Smooth muscle cell (in vitro differentiated cells): ENCODE measurements around the gene ZNF234. TPM values are rescaled to one million over a fixed set of nuclear protein-coding genes. Genes with fewer than 3 reads are reported as not detected.
A peak's percentile ranks its signal among the peaks of the same experiment; 100 is the strongest.

Experiments used
- DNase-seq: peaks from one replicate; lab custom pipeline; 2025; ENCODE audit not compliant: unreplicated experiment; lab: John Stamatoyannopoulos, UW
- H2AFZ ChIP-seq: fragments of 200-600 bp; sonication (generic); 2 replicates; pipeline ENCODE4 v1.6.0; 2016; ENCODE audit warnings: antibody characterized with exemption, low read depth, mild to moderate bottlenecking
- H3F3A ChIP-seq: fragments of 200-600 bp; sonication (generic); 2 replicates; pipeline ENCODE4 v1.6.0; 2017; ENCODE audit warnings: antibody characterized with exemption, low read depth
- H3K27ac ChIP-seq: fragments of 200-600 bp; sonication (generic); 2 replicates; pipeline ENCODE4 v1.5.1; 2016; ENCODE audit warnings: low read depth, mild to moderate bottlenecking
- H3K27me3 ChIP-seq: fragments of 200-600 bp; sonication (generic); 2 replicates; pipeline ENCODE4 v1.6.1; 2016; ENCODE audit warnings: low read depth, mild to moderate bottlenecking
- H3K36me3 ChIP-seq: fragments of 200-600 bp; sonication (generic); 2 replicates; pipeline ENCODE4 v1.5.1; 2016; ENCODE audit warnings: low read depth
- H3K4me1 ChIP-seq: fragments of 200-600 bp; sonication (generic); 2 replicates; pipeline ENCODE4 v1.5.1; 2016; ENCODE audit warnings: low read depth
- H3K4me2 ChIP-seq: fragments of 200-600 bp; sonication (generic); 2 replicates; pipeline ENCODE4 v1.6.0; 2016; ENCODE audit warnings: mild to moderate bottlenecking
- H3K4me3 ChIP-seq: fragments of 200-600 bp; sonication (generic); 2 replicates; pipeline ENCODE4 v1.5.1; 2016; ENCODE audit warnings: mild to moderate bottlenecking
- H3K79me2 ChIP-seq: fragments of 200-600 bp; sonication (generic); 2 replicates; pipeline ENCODE4 v1.6.0; 2016; ENCODE audit warnings: low read depth, mild to moderate bottlenecking
- H3K9ac ChIP-seq: fragments of 200-600 bp; sonication (generic); 2 replicates; pipeline ENCODE4 v1.6.0; 2016; ENCODE audit warnings: low read depth
- H3K9me3 ChIP-seq: fragments of 200-600 bp; sonication (generic); replicated peaks from 2 replicates; pipeline ENCODE4 v1.5.1; 2016; ENCODE audit warnings: low read depth
- H4K20me1 ChIP-seq: fragments of 200-600 bp; sonication (generic); 2 replicates; pipeline ENCODE4 v1.6.0; 2016; ENCODE audit warnings: low read depth
- WGBS: methylation state at CpG from one replicate; pipeline ENCODE4 v1.1.7; 2016; ENCODE audit warnings: low lambda C conversion rate; 5-methylcytosine and 5-hydroxymethylcytosine counted together
- polyA plus RNA-seq: library from polyadenylated mRNA; unstranded; fragments of >200 nt; fragmentation: Nextera tagmentation; extraction: Ambion mirVana; gene quantifications from 2 replicates; pipeline ENCODE4 v1.2.1, GENCODE V29; 2016
- total RNA-seq: library from RNA; depleted of rRNA; stranded (reverse); fragments of >200 nt; gene quantifications from 2 replicates; pipeline ENCODE4 v1.2.3, GENCODE V29; 2014
- TF ChIP-seq, protein P1 (sequence below): fragments of 200-600 bp; sonication (generic); IDR thresholded peaks from 2 replicates; pipeline ENCODE4 v1.5.1; 2017; ENCODE audit warnings: borderline replicate concordance, mild to moderate bottlenecking, antibody characterized with exemption; ENCODE audit not compliant: insufficient read depth, poor library complexity, severe bottlenecking

ZNF234 gene
- total and polyA plus RNA-seq, 2 experiments from 2014 or later, result 3.2 to 4.6 TPM

DNA sequence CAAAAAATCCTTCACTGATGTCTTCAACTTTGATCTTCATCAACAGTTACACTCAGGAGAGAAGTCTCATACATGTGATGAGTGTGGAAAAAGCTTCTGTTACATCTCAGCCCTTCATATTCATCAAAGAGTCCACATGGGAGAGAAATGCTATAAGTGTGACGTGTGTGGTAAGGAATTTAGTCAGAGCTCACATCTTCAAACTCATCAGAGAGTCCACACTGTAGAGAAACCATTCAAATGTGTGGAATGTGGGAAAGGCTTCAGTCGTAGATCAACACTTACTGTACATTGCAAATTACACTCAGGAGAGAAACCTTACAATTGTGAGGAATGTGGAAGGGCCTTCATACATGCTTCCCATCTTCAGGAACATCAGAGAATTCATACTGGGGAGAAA is 15.1 kb downstream of the ZNF234 start:
- no peaks in the 10 kb centered on the region for H3K79me2 ChIP-seq
- H3K27me3 ChIP-seq, result no peaks in the 10 kb centered on the region
- no peak overlapping the region for H3K4me2 ChIP-seq
- no peak overlapping the region for H3K27ac ChIP-seq
- 98% methylated on average over 2 of the region's 2 CpGs for WGBS
- TF ChIP-seq, protein P1, sequence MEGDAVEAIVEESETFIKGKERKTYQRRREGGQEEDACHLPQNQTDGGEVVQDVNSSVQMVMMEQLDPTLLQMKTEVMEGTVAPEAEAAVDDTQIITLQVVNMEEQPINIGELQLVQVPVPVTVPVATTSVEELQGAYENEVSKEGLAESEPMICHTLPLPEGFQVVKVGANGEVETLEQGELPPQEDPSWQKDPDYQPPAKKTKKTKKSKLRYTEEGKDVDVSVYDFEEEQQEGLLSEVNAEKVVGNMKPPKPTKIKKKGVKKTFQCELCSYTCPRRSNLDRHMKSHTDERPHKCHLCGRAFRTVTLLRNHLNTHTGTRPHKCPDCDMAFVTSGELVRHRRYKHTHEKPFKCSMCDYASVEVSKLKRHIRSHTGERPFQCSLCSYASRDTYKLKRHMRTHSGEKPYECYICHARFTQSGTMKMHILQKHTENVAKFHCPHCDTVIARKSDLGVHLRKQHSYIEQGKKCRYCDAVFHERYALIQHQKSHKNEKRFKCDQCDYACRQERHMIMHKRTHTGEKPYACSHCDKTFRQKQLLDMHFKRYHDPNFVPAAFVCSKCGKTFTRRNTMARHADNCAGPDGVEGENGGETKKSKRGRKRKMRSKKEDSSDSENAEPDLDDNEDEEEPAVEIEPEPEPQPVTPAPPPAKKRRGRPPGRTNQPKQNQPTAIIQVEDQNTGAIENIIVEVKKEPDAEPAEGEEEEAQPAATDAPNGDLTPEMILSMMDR, result no peak
- no peaks in the 10 kb centered on the region for H3K4me1 ChIP-seq
- no peaks in the 10 kb centered on the region for H4K20me1 ChIP-seq
- H3F3A ChIP-seq, result no peaks in the 10 kb centered on the region
- DNase-seq, result no peak
- no peak overlapping the region for H2AFZ ChIP-seq
- peaks cover 38% of the 10 kb centered on the region for H3K9me3 ChIP-seq
- H3K4me3 ChIP-seq, result peak overlapping the region; percentile 8
- no peak overlapping the region for H3K9ac ChIP-seq
- peaks cover 54% of the 10 kb centered on the region for H3K36me3 ChIP-seq

DNA sequence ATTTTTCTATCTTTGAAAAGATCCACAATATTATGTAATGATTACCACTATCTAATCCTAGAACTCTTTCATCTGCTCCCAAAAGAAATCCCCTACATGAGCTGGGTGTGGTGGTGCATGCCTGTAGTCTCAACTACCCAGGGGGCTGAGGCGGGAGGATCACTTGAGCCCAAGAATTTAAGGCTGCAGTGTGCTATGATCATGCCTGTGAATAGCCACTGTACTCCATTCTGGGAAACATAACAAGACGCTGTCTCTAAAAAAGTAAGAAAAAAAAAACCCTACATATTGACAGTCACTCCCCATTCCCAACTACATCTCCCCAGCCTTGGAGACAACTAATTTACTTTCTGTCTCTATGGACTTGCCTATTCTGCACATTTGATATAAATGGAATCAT is 22.4 kb downstream of the ZNF234 start:
- DNase-seq, result no peak
- Histone ChIP-seq H3F3A (no peaks in the 10 kb centered on the region), H3K36me3 (peaks cover 12% of the 10 kb centered on the region), H3K9me3 (peaks cover under 1% of the 10 kb centered on the region), H3K4me1 (peaks cover 7% of the 10 kb centered on the region), H3K27me3 (no peaks in the 10 kb centered on the region), H3K79me2 (peaks cover 34% of the 10 kb centered on the region), H3K4me2 (no peak overlapping the region), H3K9ac (no peak overlapping the region), H4K20me1 (no peaks in the 10 kb centered on the region), H3K4me3 (no peak overlapping the region), H3K27ac (no peak overlapping the region), H2AFZ (no peak overlapping the region)
- WGBS, result 100% methylated on average over 2 of the region's 2 CpGs
- TF ChIP-seq, protein P1, result no peak

DNA sequence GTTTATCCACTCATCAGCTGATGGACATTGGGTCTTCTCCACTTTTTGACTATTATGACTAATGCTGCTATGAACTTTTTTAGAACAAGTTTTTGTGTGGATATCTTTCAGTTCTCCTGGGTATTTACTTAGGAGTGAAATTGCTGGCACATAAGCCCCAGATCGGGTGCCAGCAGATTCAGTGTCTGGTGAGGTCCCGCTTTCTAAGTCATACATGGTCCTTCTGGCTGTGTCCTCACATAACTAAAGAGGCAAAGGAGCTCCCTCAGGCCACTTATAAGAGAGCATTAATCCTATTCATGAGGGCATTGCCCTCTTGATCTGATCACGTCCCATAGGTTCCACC is 22.9 kb downstream of the ZNF234 start:
- H3K36me3 ChIP-seq, result peaks cover 12% of the 10 kb centered on the region
- H2AFZ ChIP-seq, result peak overlapping the region; percentile 99
- no peak overlapping the region for H3K9ac ChIP-seq
- peaks cover 34% of the 10 kb centered on the region for H3K79me2 ChIP-seq
- H3K9me3 ChIP-seq, result no peaks in the 10 kb centered on the region
- no peaks in the 10 kb centered on the region for H3K27me3 ChIP-seq
- TF ChIP-seq, protein P1, result no peak
- H3K4me3 ChIP-seq, result peak overlapping the region; percentile 93
- peak overlapping the region; percentile 79 for H3K27ac ChIP-seq
- no peaks in the 10 kb centered on the region for H4K20me1 ChIP-seq
- peak overlapping the region; percentile 91 for H3K4me2 ChIP-seq
- DNase-seq, result no peak
- WGBS, result 80% methylated on average over 3 of the region's 3 CpGs
- no peaks in the 10 kb centered on the region for H3F3A ChIP-seq
- H3K4me1 ChIP-seq, result peaks cover 7% of the 10 kb centered on the region
